Trophoblast cell (in vitro differentiated cells and primary cell): ENCODE data around the gene VIT.

Source experiments
- DNase-seq, 2 donors: peaks; one replicate each; pipeline ENCODE4 v3.0.0-alpha.2; 2016
- H2AFZ ChIP-seq: 2 replicates; pipeline ENCODE4 v1.6.1; 2013; ENCODE audit warnings: low read length, moderate library complexity, mild to moderate bottlenecking; ENCODE audit not compliant: insufficient read depth, poor library complexity
- H2AK5ac ChIP-seq: 2 replicates; pipeline ENCODE4 v1.6.1; 2013; ENCODE audit warnings: mild to moderate bottlenecking, low read length
- H2BK120ac ChIP-seq: 2 replicates; pipeline ENCODE4 v1.6.1; 2013; ENCODE audit warnings: low read length, mild to moderate bottlenecking, moderate library complexity; ENCODE audit not compliant: insufficient read depth, poor library complexity
- H2BK12ac ChIP-seq: 2 replicates; pipeline ENCODE4 v1.6.1; 2013; ENCODE audit warnings: mild to moderate bottlenecking, low read length, moderate library complexity
- H2BK5ac ChIP-seq: 2 replicates; pipeline ENCODE4 v1.6.1; 2013; ENCODE audit warnings: low read length, low read depth, moderate library complexity, mild to moderate bottlenecking; ENCODE audit not compliant: poor library complexity
- H3K14ac ChIP-seq: 2 replicates; pipeline ENCODE4 v1.6.1; 2013; ENCODE audit warnings: mild to moderate bottlenecking, low read length
- H3K18ac ChIP-seq: 2 replicates; pipeline ENCODE4 v1.6.1; 2013; ENCODE audit warnings: mild to moderate bottlenecking, low read length
- H3K23ac ChIP-seq: 2 replicates; pipeline ENCODE4 v1.6.1; 2013; ENCODE audit warnings: low read length
- H3K27ac ChIP-seq: 2 replicates; pipeline ENCODE4 v1.5.1; 2013; ENCODE audit warnings: low read depth, mild to moderate bottlenecking, inconsistent platforms, low read length, moderate library complexity
- H3K27me3 ChIP-seq: 2 replicates; pipeline ENCODE4 v1.6.1; 2013; ENCODE audit warnings: inconsistent platforms, mild to moderate bottlenecking, low read length, moderate library complexity; ENCODE audit not compliant: insufficient read depth
- H3K36me3 ChIP-seq, 2 experiments: 1 replicate in 1 of 2; 2 replicates in 1 of 2; pipeline ENCODE4 v1.6.1; 2013; ENCODE audit warnings: low read length in 2 of 2, mild to moderate bottlenecking in 2 of 2, moderate library complexity in 1 of 2; ENCODE audit not compliant: insufficient read depth in 2 of 2, control insufficient read depth in 1 of 2
- H3K4ac ChIP-seq: 2 replicates; pipeline ENCODE4 v1.6.1; 2013; ENCODE audit warnings: low read depth, mild to moderate bottlenecking, low read length, moderate library complexity
- H3K4me1 ChIP-seq, 2 experiments: 1 replicate in 1 of 2; 2 replicates in 1 of 2; pipeline ENCODE4 v1.6.1; 2013; ENCODE audit warnings: low read length in 2 of 2, mild to moderate bottlenecking in 2 of 2, moderate library complexity in 1 of 2; ENCODE audit not compliant: insufficient read depth in 2 of 2, control insufficient read depth in 1 of 2
- H3K4me2 ChIP-seq: 2 replicates; pipeline ENCODE4 v1.6.1; 2013; ENCODE audit warnings: inconsistent platforms, mild to moderate bottlenecking, low read length, moderate library complexity
- H3K4me3 ChIP-seq: 2 replicates; pipeline ENCODE4 v1.5.1; 2013; ENCODE audit warnings: mild to moderate bottlenecking, low read depth, low read length, inconsistent platforms
- H3K79me1 ChIP-seq: one replicate; pipeline ENCODE4 v1.6.1; 2013; ENCODE audit warnings: low read length
- H3K79me2 ChIP-seq: 2 replicates; pipeline ENCODE4 v1.6.1; 2013; ENCODE audit warnings: low read length, mild to moderate bottlenecking; ENCODE audit not compliant: control insufficient read depth, insufficient read depth, poor library complexity
- H3K9ac ChIP-seq: 2 replicates; pipeline ENCODE4 v1.6.1; 2013; ENCODE audit warnings: mild to moderate bottlenecking, low read length
- H3K9me3 ChIP-seq: 2 replicates; pipeline ENCODE4 v1.6.1; 2013; ENCODE audit warnings: low read depth, mild to moderate bottlenecking, control low read depth, inconsistent platforms, low read length; ENCODE audit not compliant: insufficient read depth
- H4K12ac ChIP-seq: 2 replicates; pipeline ENCODE4 v1.6.1; 2013; ENCODE audit warnings: low read depth, mild to moderate bottlenecking, low read length, moderate library complexity
- H4K8ac ChIP-seq: 2 replicates; pipeline ENCODE4 v1.6.1; 2013; ENCODE audit warnings: low read depth, mild to moderate bottlenecking, low read length, moderate library complexity
- H4K91ac ChIP-seq: one replicate; pipeline ENCODE4 v1.6.1; 2013; ENCODE audit warnings: low read depth, mild to moderate bottlenecking, low read length, moderate library complexity
- WGBS: extraction: QIAGEN DNeasy Blood & Tissue Kit; methylation state at CpG from one replicate; pipeline ENCODE4 v1.1.7; 2013; ENCODE audit warnings: missing lambda C conversion rate; ENCODE audit not compliant: insufficient read length, insufficient coverage; ENCODE audit errors: extremely low coverage; 5-methylcytosine and 5-hydroxymethylcytosine counted together

Gene VIT

GRCh38 chr2:36659872-36660312 lies 36.6 kb upstream of the VIT start:
- Histone ChIP-seq H3K4me2 (no peak overlapping the region), H4K91ac (no peak overlapping the region), H3K4ac (no peak overlapping the region), H2BK5ac (no peak overlapping the region), H3K79me1 (peaks cover 8% of the 10 kb centered on the region), H3K23ac (no peak overlapping the region), H4K12ac (no peak overlapping the region), H2BK12ac (no peak overlapping the region), H2AFZ (no peak overlapping the region), H3K27me3 (no peaks in the 10 kb centered on the region), H2AK5ac (no peak overlapping the region), H2BK120ac (no peak overlapping the region), H3K14ac (no peak overlapping the region), H3K9me3 (no peaks in the 10 kb centered on the region), H3K36me3 (no peaks in the 10 kb centered on the region), H3K27ac (no peak overlapping the region), H3K18ac (no peak overlapping the region), H3K9ac (no peak overlapping the region), H3K79me2 (no peaks in the 10 kb centered on the region), H4K8ac (no peak overlapping the region), H3K4me3 (no peak overlapping the region), H3K4me1 (peaks cover 4 to 7% of the 10 kb centered on the region in 2 experiments)
- no peak for DNase-seq

- H3K4me3 ChIP-seq: no peak overlapping the region
- H3K18ac ChIP-seq: no peak overlapping the region
- no peaks in the 10 kb centered on the region for H3K9me3 ChIP-seq
- no peak overlapping the region for H3K4ac ChIP-seq
- peak overlapping the region; percentile 73 for H2BK12ac ChIP-seq
- no peak for DNase-seq
- H4K91ac ChIP-seq: no peak overlapping the region
- peaks cover 3% of the 10 kb centered on the region for H3K79me1 ChIP-seq
- H3K4me2 ChIP-seq: no peak overlapping the region
- H3K23ac ChIP-seq: no peak overlapping the region
- no peak overlapping the region for H4K8ac ChIP-seq
- H3K36me3 ChIP-seq: no peaks in the 10 kb centered on the region
- H3K79me2 ChIP-seq: no peaks in the 10 kb centered on the region
- H3K4me1 ChIP-seq: peaks cover 0 to 4% of the 10 kb centered on the region in 2 experiments
- no peaks in the 10 kb centered on the region for H3K27me3 ChIP-seq
- no CpG with 5 or more reads among the region's 8 CpGs for WGBS
- H4K12ac ChIP-seq: no peak overlapping the region
- no peak overlapping the region for H3K9ac ChIP-seq
- H2BK5ac ChIP-seq: no peak overlapping the region
- H2BK120ac ChIP-seq: peak overlapping the region; percentile 24
- H3K27ac ChIP-seq: no peak overlapping the region
- H2AK5ac ChIP-seq: peak overlapping the region; percentile 47
- H3K14ac ChIP-seq: peak overlapping the region; percentile 74
- H2AFZ ChIP-seq: no peak overlapping the region
Observed at GRCh38 chr2:36662638-36663037, 33.9 kb upstream of the VIT start.

DNA sequence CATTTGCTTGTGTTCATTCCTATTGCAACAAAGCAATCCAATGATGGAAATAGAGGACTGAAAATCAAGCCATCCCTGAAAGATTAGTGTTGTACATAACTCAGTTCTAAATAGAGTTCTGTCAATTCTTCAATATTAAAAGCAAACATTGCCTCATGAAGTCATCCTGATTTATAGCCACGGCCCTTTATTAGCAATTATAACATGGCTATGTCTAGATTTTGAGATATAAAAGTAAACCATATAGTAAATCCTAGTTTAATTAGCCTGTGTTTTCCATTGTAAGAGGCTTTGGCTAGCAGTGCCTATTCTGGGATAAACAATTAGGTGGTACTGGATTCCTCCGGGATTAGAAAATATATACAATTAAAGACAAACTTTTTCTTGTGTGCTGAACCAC lies 33.2 kb upstream of the VIT start:
- Histone ChIP-seq H3K4ac (no peak overlapping the region), H3K36me3 (no peaks in the 10 kb centered on the region), H4K8ac (no peak overlapping the region), H3K27me3 (no peaks in the 10 kb centered on the region), H3K14ac (no peak overlapping the region), H3K23ac (no peak overlapping the region), H3K4me2 (no peak overlapping the region), H3K9ac (no peak overlapping the region), H2BK5ac (no peak overlapping the region), H4K12ac (no peak overlapping the region), H4K91ac (no peak overlapping the region), H3K18ac (no peak overlapping the region), H2AFZ (no peak overlapping the region), H3K27ac (no peak overlapping the region), H2BK12ac (no peak overlapping the region), H3K9me3 (no peaks in the 10 kb centered on the region), H3K4me1 (no peaks in the 10 kb centered on the region), H2BK120ac (no peak overlapping the region), H3K4me3 (no peak overlapping the region), H3K79me2 (no peaks in the 10 kb centered on the region), H2AK5ac (no peak overlapping the region), H3K79me1 (peaks cover 3% of the 10 kb centered on the region)
- DNase-seq: no peak
- no CpG with 5 or more reads among the region's 2 CpGs for WGBS

DNA sequence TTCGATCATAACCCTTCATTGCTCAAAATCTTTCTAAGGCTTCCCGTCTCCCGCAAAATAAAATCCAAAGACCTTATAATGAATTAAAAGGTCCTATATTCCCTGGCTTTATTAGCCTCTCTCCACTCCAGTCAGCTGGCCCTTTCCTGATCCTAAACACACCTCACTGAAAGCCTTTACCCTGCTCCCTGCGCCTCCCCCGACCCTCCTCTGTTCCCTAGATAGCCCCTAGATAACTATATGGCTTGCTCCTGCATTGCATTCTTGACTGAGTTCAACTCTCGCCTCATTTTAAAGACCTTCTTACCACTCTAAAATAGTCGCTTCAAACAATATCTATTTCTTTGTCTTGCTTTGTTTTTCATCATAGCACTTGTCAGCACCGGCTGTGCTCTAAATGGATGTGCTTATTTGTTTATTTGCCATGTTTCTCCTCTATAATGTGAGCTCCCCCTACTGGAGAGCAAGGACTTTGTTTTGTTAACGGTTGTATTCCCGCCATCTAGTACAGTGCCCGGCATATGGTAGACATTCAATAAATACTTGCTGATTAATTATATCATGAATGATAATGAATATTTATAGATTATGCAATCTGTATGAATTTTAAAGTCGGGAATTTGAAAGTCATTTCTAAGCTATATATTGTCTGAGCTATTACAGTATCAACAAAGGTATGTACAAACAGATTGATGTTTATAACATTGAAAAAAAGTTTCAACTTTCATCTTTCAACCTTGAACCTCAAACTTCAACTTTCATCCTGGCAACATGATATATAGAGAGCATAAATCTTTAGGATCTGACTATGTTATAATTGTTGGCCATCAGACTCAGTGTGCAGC lies 32.4 kb upstream of the VIT start:
- 100% methylated on average over 2 of the region's 12 CpGs for WGBS
- no peak overlapping the region for H4K8ac ChIP-seq

More for the DNA sequence above, 32.4 kb upstream of the VIT start:
- Histone ChIP-seq H3K4me1 (no peaks in the 10 kb centered on the region), H3K27me3 (no peaks in the 10 kb centered on the region), H3K36me3 (no peaks in the 10 kb centered on the region), H2BK120ac (peak overlapping the region; percentile 76), H4K91ac (no peak overlapping the region), H3K27ac (peak overlapping the region; percentile 43), H3K4ac (no peak overlapping the region), H3K9ac (no peak overlapping the region), H3K4me3 (no peak overlapping the region), H2BK12ac (peak overlapping the region; percentile 76), H3K23ac (no peak overlapping the region), H2AFZ (no peak overlapping the region), H3K14ac (no peak overlapping the region), H2AK5ac (no peak overlapping the region), H3K9me3 (no peaks in the 10 kb centered on the region), H3K79me1 (peaks cover 3% of the 10 kb centered on the region), H3K18ac (no peak overlapping the region), H3K79me2 (no peaks in the 10 kb centered on the region), H2BK5ac (peak overlapping the region; percentile 84), H4K12ac (peak overlapping the region; percentile 70), H3K4me2 (peak overlapping the region; percentile 56)
- peak in 1 of 2 donors; percentile 80 for DNase-seq
